ENCODE data around the gene C6orf47. TPM values are rescaled to one million over a fixed set of nuclear protein-coding genes. Genes with fewer than 3 reads are reported as not detected.

Gene C6orf47
- total and polyA plus RNA-seq, 9 donors, result 13.7 to 18.9 (median 14.8) TPM

GRCh38 chr6:31614075-31614619 is 46.4 kb downstream of the C6orf47 start:
- DNase-seq, result no peak
- H3K27me3 ChIP-seq (ENCODE audit: control insufficient read depth, insufficient read depth, low read length), result peaks cover 2% of the 10 kb centered on the region
- no peak overlapping the region for H3K27ac ChIP-seq (ENCODE audit: low read length)
- 85% methylated on average over 3 of the region's 8 CpGs for WGBS (ENCODE audit: insufficient coverage)
- no peaks in the 10 kb centered on the region for H3K4me1 ChIP-seq (ENCODE audit: control insufficient read depth, insufficient read depth, low read length)
- H3K9me3 ChIP-seq (replicated peaks; ENCODE audit: control insufficient read depth, low read depth, low read length), result no peaks in the 10 kb centered on the region
- H3K36me3 ChIP-seq (ENCODE audit: control insufficient read depth, insufficient read depth, low read length), result peaks cover 3% of the 10 kb centered on the region
- H3K4me3 ChIP-seq (ENCODE audit: low read length), result no peak overlapping the region

- H3K27me3 ChIP-seq (ENCODE audit: control insufficient read depth, insufficient read depth, low read length), result peaks cover 2% of the 10 kb centered on the region
- H3K9me3 ChIP-seq (replicated peaks; ENCODE audit: control insufficient read depth, low read depth, low read length), result no peaks in the 10 kb centered on the region
- peak; percentile 56 for DNase-seq
- WGBS (ENCODE audit: insufficient coverage), result 35% methylated on average over 4 of the region's 4 CpGs
- H3K27ac ChIP-seq (ENCODE audit: low read length), result peak overlapping the region; percentile 7
- H3K36me3 ChIP-seq (ENCODE audit: control insufficient read depth, insufficient read depth, low read length), result no peaks in the 10 kb centered on the region
- H3K4me1 ChIP-seq (ENCODE audit: control insufficient read depth, insufficient read depth, low read length), result no peaks in the 10 kb centered on the region
- H3K4me3 ChIP-seq (ENCODE audit: low read length), result no peak overlapping the region
Measured at GRCh38 chr6:31610968-31611367, 49.6 kb downstream of the C6orf47 start.

GRCh38 chr6:31609519-31610406 is 50.8 kb downstream of the C6orf47 start:
- no peaks in the 10 kb centered on the region for H3K9me3 ChIP-seq (replicated peaks; ENCODE audit: control insufficient read depth, low read depth, low read length)
- H3K27me3 ChIP-seq (ENCODE audit: control insufficient read depth, insufficient read depth, low read length), result peaks cover 2% of the 10 kb centered on the region
- whole genome bisulfite sequencing (ENCODE audit: insufficient coverage), result 63% methylated on average over 3 of the region's 8 CpGs
- no peaks in the 10 kb centered on the region for H3K4me1 ChIP-seq (ENCODE audit: control insufficient read depth, insufficient read depth, low read length)
- H3K4me3 ChIP-seq (ENCODE audit: low read length), result no peak overlapping the region
- H3K27ac ChIP-seq (ENCODE audit: low read length), result no peak overlapping the region
- no peak for DNase-seq
- no peaks in the 10 kb centered on the region for H3K36me3 ChIP-seq (ENCODE audit: control insufficient read depth, insufficient read depth, low read length)

Other genes starting within 250 kb of the C6orf47 start
Only the 30 nearest of the 37 such genes appear.
- gene MCCD1, start 131.8 kb downstream of the C6orf47 start, total RNA-seq, result not detected
- gene MCCD1, start 131.8 kb downstream of the C6orf47 start, polyA plus RNA-seq (ENCODE audit: insufficient read depth in 1 of 8, insufficient read length in 8 of 8, low replicate concordance in 1 of 8), result not detected
- 354 TPM for gene DDX39B, start 118.8 kb downstream of the C6orf47 start, total RNA-seq
- gene DDX39B, start 118.8 kb downstream of the C6orf47 start, polyA plus RNA-seq (ENCODE audit: insufficient read depth in 1 of 8, insufficient read length in 8 of 8, low replicate concordance in 1 of 8), result 100 to 1,000 TPM; 311 to 433 (median 373) TPM
- 1.4 TPM for gene ATP6V1G2, start 114.2 kb downstream of the C6orf47 start, total RNA-seq
- gene ATP6V1G2, start 114.2 kb downstream of the C6orf47 start, polyA plus RNA-seq (ENCODE audit: insufficient read depth in 1 of 8, insufficient read length in 8 of 8, low replicate concordance in 1 of 8), result 1 to 10 TPM; 2.1 to 5.6 (median 4.6) TPM
- 19.1 TPM for gene NFKBIL1, start 113.2 kb downstream of the C6orf47 start, total RNA-seq
- 10 to 100 TPM; 16.3 to 20.6 (median 17.2) TPM for gene NFKBIL1, start 113.2 kb downstream of the C6orf47 start, polyA plus RNA-seq (ENCODE audit: insufficient read depth in 1 of 8, insufficient read length in 8 of 8, low replicate concordance in 1 of 8)
- 0.04 TPM for gene LTA, start 88.5 kb downstream of the C6orf47 start, total RNA-seq
- under 1 TPM in 5 of 8 donors, not detected in 3; 0.12 to 0.26 (median 0.19) TPM for gene LTA, start 88.5 kb downstream of the C6orf47 start, polyA plus RNA-seq (ENCODE audit: insufficient read depth in 1 of 8, insufficient read length in 8 of 8, low replicate concordance in 1 of 8)
- gene TNF, start 85.2 kb downstream of the C6orf47 start, total RNA-seq, result 0.22 TPM
- under 1 TPM in 6 of 8 donors, not detected in 2; 0.08 to 0.80 (median 0.25) TPM for gene TNF, start 85.2 kb downstream of the C6orf47 start, polyA plus RNA-seq (ENCODE audit: insufficient read depth in 1 of 8, insufficient read length in 8 of 8, low replicate concordance in 1 of 8)
- gene LTB, start 78.4 kb downstream of the C6orf47 start, total RNA-seq, result 0.58 TPM
- 1 to 10 TPM; 1.1 to 2.9 (median 2.3) TPM for gene LTB, start 78.4 kb downstream of the C6orf47 start, polyA plus RNA-seq (ENCODE audit: insufficient read depth in 1 of 8, insufficient read length in 8 of 8, low replicate concordance in 1 of 8)
- 9.0 TPM for gene LST1, start 74.5 kb downstream of the C6orf47 start, total RNA-seq
- gene LST1, start 74.5 kb downstream of the C6orf47 start, polyA plus RNA-seq (ENCODE audit: insufficient read depth in 1 of 8, insufficient read length in 8 of 8, low replicate concordance in 1 of 8), result 1 to 10 TPM; 5.0 to 7.7 (median 6.8) TPM
- not detected for gene NCR3, start 67.8 kb downstream of the C6orf47 start, total RNA-seq
- gene NCR3, start 67.8 kb downstream of the C6orf47 start, polyA plus RNA-seq (ENCODE audit: insufficient read depth in 1 of 8, insufficient read length in 8 of 8, low replicate concordance in 1 of 8), result under 1 TPM in 1 of 8 donors, not detected in 7; 0.14 TPM
- gene AIF1, start 45.5 kb downstream of the C6orf47 start, total RNA-seq, result 29.2 TPM
- 10 to 100 TPM; 18.7 to 29.5 (median 21.1) TPM for gene AIF1, start 45.5 kb downstream of the C6orf47 start, polyA plus RNA-seq (ENCODE audit: insufficient read depth in 1 of 8, insufficient read length in 8 of 8, low replicate concordance in 1 of 8)
- gene PRRC2A, start 40.1 kb downstream of the C6orf47 start, total RNA-seq, result 51.3 TPM
- gene PRRC2A, start 40.1 kb downstream of the C6orf47 start, polyA plus RNA-seq (ENCODE audit: insufficient read depth in 1 of 8, insufficient read length in 8 of 8, low replicate concordance in 1 of 8), result 100 to 1,000 TPM; 124 to 175 (median 153) TPM
- 150 TPM for gene BAG6, start 8.1 kb downstream of the C6orf47 start, total RNA-seq
- gene BAG6, start 8.1 kb downstream of the C6orf47 start, polyA plus RNA-seq (ENCODE audit: insufficient read depth in 1 of 8, insufficient read length in 8 of 8, low replicate concordance in 1 of 8), result 100 to 1,000 TPM; 170 to 229 (median 214) TPM
- 2.6 TPM for gene APOM, start 4.9 kb downstream of the C6orf47 start, total RNA-seq
- 1 to 10 TPM; 3.5 to 8.5 (median 4.1) TPM for gene APOM, start 4.9 kb downstream of the C6orf47 start, polyA plus RNA-seq (ENCODE audit: insufficient read depth in 1 of 8, insufficient read length in 8 of 8, low replicate concordance in 1 of 8)
- gene GPANK1, start 4.2 kb upstream of the C6orf47 start, total RNA-seq, result 9.8 TPM
- 10 to 100 TPM; 13.8 to 19.0 (median 15.7) TPM for gene GPANK1, start 4.2 kb upstream of the C6orf47 start, polyA plus RNA-seq (ENCODE audit: insufficient read depth in 1 of 8, insufficient read length in 8 of 8, low replicate concordance in 1 of 8)
- gene CSNK2B, start 5.3 kb upstream of the C6orf47 start, total RNA-seq, result 107 TPM
- 100 to 1,000 TPM; 127 to 175 (median 140) TPM for gene CSNK2B, start 5.3 kb upstream of the C6orf47 start, polyA plus RNA-seq (ENCODE audit: insufficient read depth in 1 of 8, insufficient read length in 8 of 8, low replicate concordance in 1 of 8)
- 4.9 TPM for gene LY6G5B, start 9.2 kb upstream of the C6orf47 start, total RNA-seq
- 10 to 100 TPM in 5 of 8 donors, 1 to 10 TPM in 3; 5.8 to 16.7 (median 12.8) TPM for gene LY6G5B, start 9.2 kb upstream of the C6orf47 start, polyA plus RNA-seq (ENCODE audit: insufficient read depth in 1 of 8, insufficient read length in 8 of 8, low replicate concordance in 1 of 8)
- 0.80 TPM for gene LY6G5C, start 20.3 kb upstream of the C6orf47 start, total RNA-seq
- gene LY6G5C, start 20.3 kb upstream of the C6orf47 start, polyA plus RNA-seq (ENCODE audit: insufficient read depth in 1 of 8, insufficient read length in 8 of 8, low replicate concordance in 1 of 8), result 1 to 10 TPM in 7 of 8 donors, under 1 TPM in 1; 0.70 to 3.9 (median 2.2) TPM
- gene ABHD16A, start 42.5 kb upstream of the C6orf47 start, total RNA-seq, result 50.8 TPM
- gene ABHD16A, start 42.5 kb upstream of the C6orf47 start, polyA plus RNA-seq (ENCODE audit: insufficient read depth in 1 of 8, insufficient read length in 8 of 8, low replicate concordance in 1 of 8), result 10 to 100 TPM; 42.0 to 55.8 (median 44.9) TPM
- not detected for gene LY6G6F, start 46.1 kb upstream of the C6orf47 start, total RNA-seq
- gene LY6G6F, start 46.1 kb upstream of the C6orf47 start, polyA plus RNA-seq (ENCODE audit: insufficient read depth in 1 of 8, insufficient read length in 8 of 8, low replicate concordance in 1 of 8), result not detected
- gene LY6G6D, start 54.6 kb upstream of the C6orf47 start, total RNA-seq, result 0.58 TPM
- gene LY6G6D, start 54.6 kb upstream of the C6orf47 start, polyA plus RNA-seq (ENCODE audit: insufficient read depth in 1 of 8, insufficient read length in 8 of 8, low replicate concordance in 1 of 8), result 1 to 10 TPM in 1 of 8 donors, under 1 TPM in 4, not detected in 3; 0.31 to 1.7 (median 0.75) TPM
- gene LY6G6C, start 61.0 kb upstream of the C6orf47 start, total RNA-seq, result 0.09 TPM
- 1 to 10 TPM in 1 of 8 donors, under 1 TPM in 6, not detected in 1; 0.15 to 1.2 (median 0.37) TPM for gene LY6G6C, start 61.0 kb upstream of the C6orf47 start, polyA plus RNA-seq (ENCODE audit: insufficient read depth in 1 of 8, insufficient read length in 8 of 8, low replicate concordance in 1 of 8)
- gene MPIG6B, start 62.6 kb upstream of the C6orf47 start, total RNA-seq, result 0.09 TPM
- 1 to 10 TPM in 1 of 8 donors, under 1 TPM in 7; 0.44 to 1.2 (median 0.74) TPM for gene MPIG6B, start 62.6 kb upstream of the C6orf47 start, polyA plus RNA-seq (ENCODE audit: insufficient read depth in 1 of 8, insufficient read length in 8 of 8, low replicate concordance in 1 of 8)
- 101 TPM for gene DDAH2, start 68.5 kb upstream of the C6orf47 start, total RNA-seq
- gene DDAH2, start 68.5 kb upstream of the C6orf47 start, polyA plus RNA-seq (ENCODE audit: insufficient read depth in 1 of 8, insufficient read length in 8 of 8, low replicate concordance in 1 of 8), result 100 to 1,000 TPM; 111 to 147 (median 135) TPM
- 219 TPM for gene CLIC1, start 75.8 kb upstream of the C6orf47 start, total RNA-seq
- 100 to 1,000 TPM; 117 to 177 (median 152) TPM for gene CLIC1, start 75.8 kb upstream of the C6orf47 start, polyA plus RNA-seq (ENCODE audit: insufficient read depth in 1 of 8, insufficient read length in 8 of 8, low replicate concordance in 1 of 8)
- 9.1 TPM for gene MSH5, start 79.2 kb upstream of the C6orf47 start, total RNA-seq
- 10 to 100 TPM in 6 of 8 donors, 1 to 10 TPM in 2; 5.3 to 20.8 (median 11.5) TPM for gene MSH5, start 79.2 kb upstream of the C6orf47 start, polyA plus RNA-seq (ENCODE audit: insufficient read depth in 1 of 8, insufficient read length in 8 of 8, low replicate concordance in 1 of 8)
- 2.7 TPM for gene SAPCD1, start 101.9 kb upstream of the C6orf47 start, total RNA-seq
- gene SAPCD1, start 101.9 kb upstream of the C6orf47 start, polyA plus RNA-seq (ENCODE audit: insufficient read depth in 1 of 8, insufficient read length in 8 of 8, low replicate concordance in 1 of 8), result 1 to 10 TPM; 1.4 to 6.3 (median 2.9) TPM
- 1.2 TPM for gene VWA7, start 116.5 kb upstream of the C6orf47 start, total RNA-seq
- 1 to 10 TPM in 7 of 8 donors, under 1 TPM in 1; 0.71 to 2.1 (median 1.6) TPM for gene VWA7, start 116.5 kb upstream of the C6orf47 start, polyA plus RNA-seq (ENCODE audit: insufficient read depth in 1 of 8, insufficient read length in 8 of 8, low replicate concordance in 1 of 8)
- gene VARS1, start 135.0 kb upstream of the C6orf47 start, total RNA-seq, result 21.9 TPM
- gene VARS1, start 135.0 kb upstream of the C6orf47 start, polyA plus RNA-seq (ENCODE audit: insufficient read depth in 1 of 8, insufficient read length in 8 of 8, low replicate concordance in 1 of 8), result 10 to 100 TPM; 35.1 to 63.0 (median 51.2) TPM
- 42.0 TPM for gene LSM2, start 146.2 kb upstream of the C6orf47 start, total RNA-seq
- 10 to 100 TPM; 41.3 to 64.3 (median 56.8) TPM for gene LSM2, start 146.2 kb upstream of the C6orf47 start, polyA plus RNA-seq (ENCODE audit: insufficient read depth in 1 of 8, insufficient read length in 8 of 8, low replicate concordance in 1 of 8)
- 2.3 TPM for gene HSPA1L, start 154.5 kb upstream of the C6orf47 start, total RNA-seq
- 1 to 10 TPM; 2.9 to 4.1 (median 3.6) TPM for gene HSPA1L, start 154.5 kb upstream of the C6orf47 start, polyA plus RNA-seq (ENCODE audit: insufficient read depth in 1 of 8, insufficient read length in 8 of 8, low replicate concordance in 1 of 8)